Measurements from ENCODE around the gene PPM1A. TPM values are rescaled to one million over a fixed set of nuclear protein-coding genes. Genes with fewer than 3 reads are reported as not detected.
A peak's percentile ranks its signal among the peaks of the same experiment; 100 is the strongest.

Gene PPM1A
- total RNA-seq, 2 experiments from 2014 or later: 30.4 to 41.5 TPM

DNA sequence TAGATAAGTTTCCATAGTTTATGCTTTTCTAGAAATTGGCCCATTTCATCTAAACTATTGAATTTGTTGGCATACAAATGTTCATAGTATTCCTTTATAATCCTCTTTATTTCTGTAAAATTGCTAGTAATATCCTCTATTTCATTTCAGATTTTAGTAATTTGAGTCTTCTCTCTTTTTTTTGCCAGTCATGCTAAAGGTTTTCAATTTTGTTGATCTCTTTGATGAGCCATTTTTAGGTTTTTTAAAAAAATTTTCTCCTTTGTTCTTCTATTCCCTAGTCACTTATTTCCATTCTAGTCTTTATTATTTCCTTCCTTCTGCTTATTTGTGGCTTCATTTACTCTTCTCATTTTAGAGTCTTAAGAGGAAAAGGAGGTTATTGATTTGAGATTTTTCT, 19.4 kb upstream of the PPM1A start:
- H3K27me3 Mint-ChIP-seq: peaks cover 2% of the 10 kb centered on the region
- POLR2A ChIA-PET: interaction anchor here (0.6 kb wide), 1 partner anchor 141 kb away, joined by 6 read pairs; no protein-coding TSS in a partner anchor

DNA sequence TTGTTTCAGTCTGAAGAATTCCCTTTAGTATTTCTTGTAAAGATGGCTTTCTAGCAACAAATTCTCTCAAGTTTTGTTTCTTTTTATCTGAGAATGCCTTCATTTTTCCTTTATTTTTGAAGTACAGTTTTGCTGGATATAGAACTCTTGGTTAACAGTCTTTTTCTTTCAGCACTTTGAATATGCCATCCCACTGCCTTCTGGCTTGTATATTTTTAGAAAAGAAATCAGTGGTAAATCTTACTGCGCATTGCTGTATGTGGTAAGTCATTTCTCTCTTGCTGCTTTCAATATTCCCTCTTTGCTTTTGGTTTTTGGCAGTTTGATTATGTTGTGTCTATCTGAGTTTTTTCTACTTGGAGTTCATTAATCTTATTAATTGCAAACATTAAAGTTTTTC, 16.8 kb upstream of the PPM1A start:
- Mint-ChIP-seq H3K4me1 (no peaks in the 10 kb centered on the region), H3K36me3 (ENCODE audit: low read depth) (peaks cover 2% of the 10 kb centered on the region), H3K4me3 (no peak overlapping the region), H3K27ac (no peak overlapping the region), H3K9me3 (ENCODE audit: low read depth) (peaks cover 13% of the 10 kb centered on the region), H3K27me3 (peaks cover 2% of the 10 kb centered on the region)
- no peak for DNase-seq
- POLR2A ChIA-PET: no interaction called here
- CTCF ChIA-PET: interaction anchor here (0.6 to 0.8 kb wide), 2 partner anchors 33 to 768 kb away, joined by 3 to 4 read pairs; no protein-coding TSS in a partner anchor
- intact Hi-C loops (cut with DNase I, micrococcal nuclease): no loop called here
- no peak for ATAC-seq

More for the DNA sequence above, 19.4 kb upstream of the PPM1A start:
- Mint-ChIP-seq H3K4me3 (no peak overlapping the region), H3K36me3 (ENCODE audit: low read depth) (peaks cover 2% of the 10 kb centered on the region), H3K9me3 (ENCODE audit: low read depth) (peaks cover 13% of the 10 kb centered on the region), H3K4me1 (no peaks in the 10 kb centered on the region), H3K27ac (no peak overlapping the region)
- CTCF ChIA-PET: interaction anchor here (0.6 kb wide), 1 partner anchor 46 kb away, joined by 3 read pairs; no protein-coding TSS in a partner anchor
- no peak for ATAC-seq
- DNase-seq: no peak
- intact Hi-C loops (cut with DNase I, micrococcal nuclease): no loop called here

DNA sequence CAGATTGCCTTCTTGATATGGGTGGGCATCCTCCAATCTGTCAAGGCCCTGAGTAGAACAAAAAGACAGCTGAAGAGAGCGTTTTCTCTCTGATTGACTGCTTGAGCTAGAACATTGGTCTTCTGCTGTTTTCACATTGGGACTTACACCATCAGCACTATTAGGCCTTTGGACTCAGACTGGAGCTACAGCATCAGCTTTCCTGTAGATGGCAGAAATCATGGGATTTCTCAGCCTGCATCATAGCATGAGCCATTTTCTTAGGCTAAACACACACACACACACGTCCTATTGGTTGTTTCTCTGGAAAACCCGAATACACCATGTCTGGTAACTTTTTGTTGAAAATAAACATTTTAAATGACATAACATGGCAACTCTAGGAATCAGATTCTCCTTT, 15.8 kb upstream of the PPM1A start:
- H3K36me3 Mint-ChIP-seq (ENCODE audit: low read depth): peaks cover 2% of the 10 kb centered on the region
- intact Hi-C loops (cut with DNase I, micrococcal nuclease): no loop called here
- H3K4me1 Mint-ChIP-seq: no peaks in the 10 kb centered on the region
- CTCF ChIA-PET: interaction anchor here (0.5 to 0.8 kb wide), 2 partner anchors 31 to 268 kb away, joined by 3 to 4 read pairs; no protein-coding TSS in a partner anchor
- H3K27ac Mint-ChIP-seq: no peak overlapping the region
- H3K9me3 Mint-ChIP-seq (ENCODE audit: low read depth): peaks cover 13% of the 10 kb centered on the region
- H3K27me3 Mint-ChIP-seq: peaks cover 2% of the 10 kb centered on the region
- H3K4me3 Mint-ChIP-seq: no peak overlapping the region
- POLR2A ChIA-PET: no interaction called here
- no peak for ATAC-seq
- DNase-seq: no peak

DNA sequence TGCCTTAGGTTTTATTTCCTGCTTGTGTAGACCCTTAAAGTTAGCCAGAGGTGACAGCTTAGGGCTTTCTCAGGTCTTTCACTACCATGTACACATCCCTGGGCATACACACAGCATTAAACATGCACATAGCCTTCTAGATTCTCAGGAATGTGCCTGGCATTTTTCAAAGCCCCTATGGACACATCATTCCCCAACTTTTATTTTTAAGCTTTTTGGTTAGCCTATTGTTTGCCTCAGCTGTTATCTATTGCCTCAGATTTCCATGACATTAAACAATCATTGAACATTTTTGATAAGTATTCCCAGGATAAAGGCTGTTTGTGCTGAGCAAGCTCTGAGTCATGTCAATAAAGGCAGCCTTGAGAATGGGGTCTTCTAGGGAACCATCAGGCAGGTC, 15.1 kb upstream of the PPM1A start:
- Mint-ChIP-seq H3K9me3 (ENCODE audit: low read depth) (peaks cover 13% of the 10 kb centered on the region), H3K27me3 (peaks cover 4% of the 10 kb centered on the region), H3K36me3 (ENCODE audit: low read depth) (peaks cover 2% of the 10 kb centered on the region), H3K4me1 (no peaks in the 10 kb centered on the region), H3K4me3 (no peak overlapping the region), H3K27ac (no peak overlapping the region)
- no peak for ATAC-seq
- DNase-seq: no peak
- POLR2A ChIA-PET: no interaction called here
- intact Hi-C loops (cut with DNase I, micrococcal nuclease): no loop called here
- CTCF ChIA-PET: interaction anchor here (0.6 kb wide), 1 partner anchor 1040 kb away, joined by 3 read pairs; no protein-coding TSS in a partner anchor

DNA sequence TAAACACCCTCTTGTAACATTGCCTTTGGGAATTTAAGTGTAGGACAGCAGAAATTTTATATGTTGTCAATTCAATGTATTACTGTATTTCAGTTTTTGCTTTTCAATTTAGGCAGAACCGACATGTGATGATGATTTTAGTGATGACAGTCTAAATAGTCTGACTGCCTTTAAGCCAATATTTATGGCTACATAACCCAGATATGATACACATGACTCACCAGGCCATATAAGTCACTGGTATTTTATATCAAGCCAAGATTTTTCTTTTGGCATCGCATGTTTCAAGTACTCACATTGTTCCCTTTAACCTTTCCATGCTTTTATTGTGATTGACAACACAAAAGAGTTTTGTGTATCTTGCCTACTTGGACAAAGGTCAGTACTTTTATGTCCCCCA, 13.6 kb upstream of the PPM1A start:
- intact Hi-C loops (cut with DNase I, micrococcal nuclease): no loop called here
- DNase-seq (no peak), ATAC-seq (no peak)
- H3K9me3 Mint-ChIP-seq (ENCODE audit: low read depth): peaks cover 13% of the 10 kb centered on the region
- no peak overlapping the region for H3K4me3 Mint-ChIP-seq
- peaks cover 5% of the 10 kb centered on the region for H3K27me3 Mint-ChIP-seq
- no peak overlapping the region for H3K27ac Mint-ChIP-seq
- CTCF ChIA-PET: no interaction called here
- H3K4me1 Mint-ChIP-seq: no peaks in the 10 kb centered on the region
- peaks cover 2% of the 10 kb centered on the region for H3K36me3 Mint-ChIP-seq (ENCODE audit: low read depth)
- POLR2A ChIA-PET: no interaction called here

DNA sequence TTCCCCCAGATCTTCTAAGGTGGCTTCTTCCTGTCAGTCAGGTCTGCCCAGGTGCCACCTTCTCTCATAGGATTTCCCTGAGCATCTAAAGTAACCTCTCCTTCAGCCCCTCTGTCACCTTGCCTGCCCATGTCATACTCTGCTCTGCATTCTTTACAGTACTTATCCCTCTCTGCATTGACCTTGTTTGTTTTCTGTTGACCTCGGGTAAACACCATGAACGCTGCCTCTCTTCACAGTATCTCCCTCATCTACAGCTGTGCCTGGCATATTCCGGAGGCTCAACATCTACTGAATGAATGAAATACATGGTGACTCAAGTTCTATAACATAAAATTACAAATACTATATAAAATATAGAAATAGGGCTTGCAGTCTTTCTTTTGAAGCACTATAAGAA, 10.1 kb upstream of the PPM1A start:
- intact Hi-C loops (cut with DNase I, micrococcal nuclease): no loop called here
- DNase-seq (no peak), ATAC-seq (no peak)
- H3K4me3 Mint-ChIP-seq: no peak overlapping the region
- no peaks in the 10 kb centered on the region for H3K36me3 Mint-ChIP-seq (ENCODE audit: low read depth)
- no peaks in the 10 kb centered on the region for H3K4me1 Mint-ChIP-seq
- ChIA-PET CTCF (interaction anchor here (1.0 to 1.6 kb wide), 2 partner anchors 8 to 111 kb away, joined by 3 to 4 read pairs; no protein-coding TSS in a partner anchor), POLR2A (no interaction called here)
- no peak overlapping the region for H3K27ac Mint-ChIP-seq
- peaks cover 3% of the 10 kb centered on the region for H3K27me3 Mint-ChIP-seq
- H3K9me3 Mint-ChIP-seq (ENCODE audit: low read depth): no peaks in the 10 kb centered on the region

GRCh38 chr14:60240139-60240856, 8.7 kb upstream of the PPM1A start:
- Mint-ChIP-seq H3K27me3 (peaks cover 3% of the 10 kb centered on the region), H3K36me3 (ENCODE audit: low read depth) (no peaks in the 10 kb centered on the region), H3K4me3 (no peak overlapping the region), H3K27ac (no peak overlapping the region), H3K4me1 (peaks cover 2% of the 10 kb centered on the region), H3K9me3 (ENCODE audit: low read depth) (no peaks in the 10 kb centered on the region)
- intact Hi-C loops (cut with DNase I, micrococcal nuclease): loop anchor here in 1 of 2 experiments (10.0 kb wide), 2 partner anchors 495 to 1355 kb away; partner anchors contain the start of gene MNAT1
- CTCF ChIA-PET: interaction anchor here (0.7 to 1.2 kb wide), 2 partner anchors 57 to 1133 kb away, joined by 3 read pairs; no protein-coding TSS in a partner anchor
- POLR2A ChIA-PET: no interaction called here
- DNase-seq (no peak), ATAC-seq (no peak)

DNA sequence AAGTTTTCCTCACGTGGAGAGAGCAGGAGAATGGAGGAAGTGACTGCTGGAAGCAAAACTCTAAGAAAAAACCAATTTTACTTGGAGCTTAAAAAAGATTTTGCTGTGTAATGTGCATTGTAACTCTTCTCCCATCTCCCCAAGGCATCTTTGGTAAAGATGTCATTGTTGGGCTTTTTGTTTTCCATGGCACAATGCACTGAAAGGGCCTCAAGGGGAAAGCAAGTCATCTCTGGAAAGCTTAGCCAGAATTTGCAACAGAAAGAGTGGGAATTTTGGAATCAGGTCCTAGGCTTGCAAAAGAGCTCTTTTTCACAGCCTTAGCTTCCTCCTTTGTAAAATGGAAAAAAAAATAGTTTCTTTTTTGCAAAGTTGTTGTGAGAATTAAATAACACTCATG, 7.9 kb upstream of the PPM1A start:
- Mint-ChIP-seq H3K27ac (no peak overlapping the region), H3K36me3 (ENCODE audit: low read depth) (no peaks in the 10 kb centered on the region), H3K4me1 (peaks cover 8% of the 10 kb centered on the region), H3K4me3 (no peak overlapping the region), H3K27me3 (peaks cover 3% of the 10 kb centered on the region), H3K9me3 (ENCODE audit: low read depth) (no peaks in the 10 kb centered on the region)
- DNase-seq (no peak), ATAC-seq (no peak)
- ChIA-PET POLR2A (no interaction called here), CTCF (interaction anchor here (1.2 kb wide), 1 partner anchor 57 kb away, joined by 3 read pairs; no protein-coding TSS in a partner anchor)
- intact Hi-C loops (cut with DNase I, micrococcal nuclease): loop anchor here in 1 of 2 experiments (10.0 kb wide), 2 partner anchors 494 to 1354 kb away; partner anchors contain the start of gene MNAT1

DNA sequence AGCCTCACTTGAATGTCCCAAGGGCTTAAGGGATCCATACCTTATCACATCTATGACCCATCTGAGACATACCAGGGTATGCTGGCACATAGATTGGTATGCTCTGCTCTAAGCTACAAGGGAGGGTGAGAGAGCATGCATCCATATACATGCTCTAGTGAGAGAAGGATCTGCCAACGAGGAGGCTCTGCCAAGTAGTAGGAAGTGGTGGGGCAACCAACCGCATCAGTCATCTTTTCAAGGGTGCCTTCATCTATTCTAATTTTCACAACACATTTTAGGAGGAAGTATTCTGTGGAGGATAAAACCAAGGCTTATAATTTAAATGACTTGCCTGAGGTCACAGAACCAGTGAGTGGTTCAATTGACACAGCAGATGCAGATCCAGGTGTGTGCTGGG, 6.6 kb upstream of the PPM1A start:
- no peak for DNase-seq
- intact Hi-C loops (cut with DNase I, micrococcal nuclease): loop anchor here in 1 of 2 experiments (10.0 kb wide), 2 partner anchors 492 to 1352 kb away; partner anchors contain the start of gene MNAT1
- no peaks in the 10 kb centered on the region for H3K9me3 Mint-ChIP-seq (ENCODE audit: low read depth)
- ChIA-PET CTCF (interaction anchor here (0.7 to 1.4 kb wide), 3 partner anchors 23 to 58 kb away, joined by 3 to 4 read pairs (median 4); no protein-coding TSS in a partner anchor), POLR2A (no interaction called here)
- H3K36me3 Mint-ChIP-seq (ENCODE audit: low read depth): no peaks in the 10 kb centered on the region
- ATAC-seq: peak; percentile 47
- H3K27ac Mint-ChIP-seq: no peak overlapping the region
- peaks cover 11% of the 10 kb centered on the region for H3K4me1 Mint-ChIP-seq
- peaks cover 3% of the 10 kb centered on the region for H3K27me3 Mint-ChIP-seq
- H3K4me3 Mint-ChIP-seq: no peak overlapping the region

DNA sequence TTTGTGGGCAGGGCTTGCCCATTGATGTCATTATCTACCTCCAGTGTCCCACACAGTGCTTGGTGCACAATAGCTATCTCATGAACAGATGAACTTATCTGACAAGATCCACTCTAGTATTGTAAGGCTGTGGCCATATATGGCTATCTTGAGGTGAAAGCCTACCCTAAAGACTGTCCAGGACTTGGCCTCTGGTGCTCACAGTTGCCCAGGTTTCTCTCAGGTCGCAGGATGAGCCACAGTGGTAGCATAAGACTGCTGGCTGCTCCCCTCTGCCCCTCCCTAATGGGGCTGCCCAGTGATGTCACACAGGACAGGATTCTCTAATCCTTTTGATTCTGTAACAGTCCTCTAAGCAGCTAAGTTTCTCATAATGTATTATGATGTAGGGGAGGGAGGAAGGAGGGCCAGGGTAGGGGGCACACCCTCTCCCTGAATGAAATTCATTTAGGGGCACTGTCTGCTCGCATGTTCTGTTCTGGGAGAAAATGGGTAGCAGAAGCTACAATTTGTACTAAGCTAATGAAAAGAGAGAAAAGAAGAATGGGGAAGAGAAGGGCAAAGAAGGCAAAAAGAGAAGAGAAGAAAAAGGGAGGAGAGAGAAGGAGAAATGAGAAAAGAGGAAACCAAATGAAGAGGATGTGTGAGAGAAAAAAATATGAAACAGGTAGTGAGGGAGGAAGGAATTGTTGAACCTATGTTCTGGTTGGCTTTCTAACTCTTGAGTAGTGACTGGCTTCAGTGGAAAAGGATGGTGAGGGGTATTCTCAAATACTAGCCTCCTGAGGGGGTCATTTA, 3.4 kb upstream of the PPM1A start:
- DNase-seq: peak; percentile 52
- no peak overlapping the region for H3K27ac Mint-ChIP-seq
- peaks cover 4% of the 10 kb centered on the region for H3K36me3 Mint-ChIP-seq (ENCODE audit: low read depth)
- intact Hi-C loops (cut with DNase I, micrococcal nuclease): loop anchor here (5.0 to 10.0 kb wide), 4 partner anchors 489 to 1452 kb away; partner anchors contain the start of genes DAAM1 (in 1 of the 2), HIF1A (in 1 of the 2) and MNAT1 (in 1 of the 2)
- ATAC-seq: no peak
- H3K9me3 Mint-ChIP-seq (ENCODE audit: low read depth): no peaks in the 10 kb centered on the region
- POLR2A ChIA-PET: interaction anchor here (0.6 kb wide), 1 partner anchor 65 kb away, joined by 6 read pairs; no protein-coding TSS in a partner anchor
- no peak overlapping the region for H3K4me3 Mint-ChIP-seq
- no peaks in the 10 kb centered on the region for H3K27me3 Mint-ChIP-seq
- H3K4me1 Mint-ChIP-seq: peaks cover 26% of the 10 kb centered on the region
- CTCF ChIA-PET: interaction anchor here (1.5 kb wide), 1 partner anchor 13 kb away, joined by 4 read pairs; no protein-coding TSS in a partner anchor
